Heart left ventricle (tissue), 16 donors: Measurements from ENCODE around the gene ZGPAT. TPM values are rescaled to one million over a fixed set of nuclear protein-coding genes. Genes with fewer than 3 reads are reported as not detected.
A peak's percentile ranks its signal among the peaks of the same experiment; 100 is the strongest.

Source experiments
- ATAC-seq, 4 donors: fragments of 200-7000 bp; cut with Tn5 transposase; one replicate each; pipeline ENCODE4 v1.9.1; 2020 to 2022; ENCODE audit warnings: moderate library complexity in 4 of 4, mild to moderate bottlenecking in 3 of 4, moderate number of reproducible peaks in 1 of 4
- DNase-seq, 5 donors: peaks; one replicate each; pipeline ENCODE4 v3.0.0-alpha.2; 2020
- H3K27ac ChIP-seq, 12 donors: fragments of 200-600 bp; sonication (generic) in 4 of 12; one replicate each; pipeline versions ENCODE4 v1.5.0 to v1.8.0; 2016 to 2022; ENCODE audit warnings: mild to moderate bottlenecking in 2 of 12
- H3K27me3 ChIP-seq, 9 donors: fragments of 200-600 bp; sonication (generic) in 2 of 9; one replicate each; pipeline versions ENCODE4 v1.5.1 to v1.8.0; 2016 to 2022; ENCODE audit warnings: mild to moderate bottlenecking in 3 of 9
- H3K36me3 ChIP-seq, 9 donors: fragments of 200-600 bp; sonication (generic) in 2 of 9; one replicate each; pipeline versions ENCODE4 v1.5.0 to v1.8.0; 2018 to 2022; ENCODE audit warnings: mild to moderate bottlenecking in 2 of 9
- H3K4me1 ChIP-seq, 12 donors: fragments of 200-600 bp; sonication (generic) in 4 of 12; one replicate each; pipeline versions ENCODE4 v1.5.0 to v1.8.0; 2016 to 2022; ENCODE audit warnings: mild to moderate bottlenecking in 3 of 12
- H3K4me3 ChIP-seq, 12 donors: fragments of 200-600 bp; sonication (generic) in 4 of 12; one replicate each; pipeline versions ENCODE4 v1.5.0 to v1.8.0; 2017 to 2022; ENCODE audit warnings: mild to moderate bottlenecking in 9 of 12, moderate library complexity in 4 of 12
- H3K9me3 ChIP-seq, 12 donors: fragments of 200-600 bp; sonication (generic) in 4 of 12; one replicate each; pipeline versions ENCODE4 v1.5.0 to v1.8.0; 2016 to 2022; ENCODE audit warnings: mild to moderate bottlenecking in 1 of 12
- CTCF ChIP-seq, 12 donors: fragments of 200-600 bp; sonication (generic) in 4 of 12; IDR thresholded peaks; one replicate each; pipeline versions ENCODE4 v1.5.0 to v1.8.0; 2018 to 2022; ENCODE audit warnings: antibody characterized with exemption in 12 of 12, mild to moderate bottlenecking in 5 of 12
- POLR2A ChIP-seq, 2 donors: fragments of 450-650 bp; IDR thresholded peaks; one replicate each; pipeline ENCODE4 v1.6.1; 2017; ENCODE audit warnings: antibody characterized with exemption in 2 of 2, mild to moderate bottlenecking in 2 of 2, moderate library complexity in 2 of 2
- WGBS, 4 donors: extraction: QIAGEN DNeasy Blood & Tissue Kit in 2 of 4; methylation state at CpG; one replicate each; pipeline versions ENCODE4 v1.1.5 to v1.1.7; 2013 to 2018; 5-methylcytosine and 5-hydroxymethylcytosine counted together
- intact Hi-C, 10 donors: fragments of 100-400 bp; cut with DNase I; formaldehyde crosslinking; loops; one replicate each; pipeline versions ENCODE4 v1.11.1 to v1.14.2; 2022
- polyA plus RNA-seq, 2 donors: library from polyadenylated mRNA; stranded (reverse); fragments of 200-250 nt; gene quantifications; one replicate each; pipeline ENCODE4 v1.2.3, GENCODE V29; 2013
- total RNA-seq, 9 donors: library from RNA; depleted of rRNA in 2 of 9; stranded (reverse); fragments of >200 nt in 2 of 9; fragmentation: NEBNext Ultra II Directional in 3 of 9; extraction: Animal tissue kit (Norgen Biotek cat#: 25700) in 3 of 9; gene quantifications; one replicate each; pipeline versions ENCODE4 v1.1.0 to v1.2.4, GENCODE V29; 2016 to 2023
- donor health status: ischemic (EF 13 %, LVEDD 7.1; RV severe dilation, severe dysfunction).
- donor health status: healthy with polysubstance abuse.
- donor health status: DM: no; HTN: yes; CAD: no.
- donor health status: DM: no; HTN: no; CAD: no.
- donor health status: ischemic (EF 25% LVEDD 6.9; RV normal size, moderate dysfunction).
- donor health status: ischemic (EF 25% LVEDD 5.7; RV mildly dilated, moderate dysfunction).
- donor health status: healthy.
- donor health status: DM: yes; HTN: yes; CAD: no.
- donor health status: ischemic (EF 35%, LVEDD 5.7; RV mildly dilated, moderate dysfunction).
- donor health status: nonischemic (EF 11% LVEDD 7.7; RV severe dilation, severe dysfunction).
- donor health status: DM: yes; HTN: yes; CAD: no.
- donor health status: PGD.
- donor health status: ischemic (EF 29% LVEDD 5.4; RV normal size, mild dysfunction).
- donor health status: nonischemic (EF 23%, LVEDD 6.1; RV moderate dilation, normal function).

ZGPAT gene
- total and polyA plus RNA-seq, 11 donors: 12.9 to 34.4 (median 20.0) TPM

GRCh38 chr20:63744574-63745423 lies 37.0 kb downstream of the ZGPAT start:
- WGBS, 4 donors: 76 to 84% (median 82%) methylated on average over 25 of the region's 25 CpGs
- H3K27me3 ChIP-seq: no peaks in the 10 kb centered on the region
- no peak overlapping the region for H3K27ac ChIP-seq
- no peaks in the 10 kb centered on the region for H3K9me3 ChIP-seq
- peaks cover 5 to 28% (median 13%) of the 10 kb centered on the region in 12 donors for H3K4me1 ChIP-seq
- peaks cover 0 to 70% (median 49%) of the 10 kb centered on the region in 9 donors for H3K36me3 ChIP-seq
- intact Hi-C loops: loop anchor here in 1 of 10 donors (5.0 kb wide), 1 partner anchor 83 kb away; no protein-coding TSS in a partner anchor
- TF ChIP-seq CTCF (IDR thresholded peaks at IDR 0.05): no peak
- TF ChIP-seq POLR2A (IDR thresholded peaks at IDR 0.05): no peak
- H3K4me3 ChIP-seq: no peak overlapping the region
- peak in 2 of 5 donors; percentile 25 to 51 for DNase-seq
- ATAC-seq: no peak

- Histone ChIP-seq H3K4me1 (peaks cover 5 to 25% (median 13%) of the 10 kb centered on the region in 12 donors), H3K4me3 (no peak overlapping the region), H3K27ac (no peak overlapping the region), H3K27me3 (no peaks in the 10 kb centered on the region), H3K9me3 (no peaks in the 10 kb centered on the region), H3K36me3 (peaks cover 0 to 76% (median 54%) of the 10 kb centered on the region in 9 donors)
- DNase-seq (no peak), ATAC-seq (no peak)
- intact Hi-C loops: no loop called here
- TF ChIP-seq CTCF (IDR thresholded peaks at IDR 0.05) (no peak), POLR2A (IDR thresholded peaks at IDR 0.05) (no peak)
- WGBS, 4 donors: 76 to 81% (median 80%) methylated on average over 14 to 15 of the region's 15 CpGs
Observed at GRCh38 chr20:63745424-63745805, 37.6 kb downstream of the ZGPAT start.

- no peak overlapping the region for H3K4me3 ChIP-seq
- H3K27me3 ChIP-seq: no peaks in the 10 kb centered on the region
- WGBS, 4 donors: 83 to 94% (median 89%) methylated on average over 8 to 26 of the region's 26 CpGs
- DNase-seq (peak in 2 of 5 donors; percentile 19 to 59), ATAC-seq (no peak)
- no peaks in the 10 kb centered on the region for H3K9me3 ChIP-seq
- TF ChIP-seq POLR2A (IDR thresholded peaks at IDR 0.05) (no peak), CTCF (IDR thresholded peaks at IDR 0.05) (no peak)
- peaks cover 2 to 18% (median 10%) of the 10 kb centered on the region in 12 donors for H3K4me1 ChIP-seq
- intact Hi-C loops: no loop called here
- peaks cover 0 to 83% (median 60%) of the 10 kb centered on the region in 9 donors for H3K36me3 ChIP-seq
- no peak overlapping the region for H3K27ac ChIP-seq
Observed at GRCh38 chr20:63745961-63746731, 38.3 kb downstream of the ZGPAT start.
